Measurements from ENCODE around the gene IL31. TPM values are rescaled to one million over a fixed set of nuclear protein-coding genes. Genes with fewer than 3 reads are reported as not detected.
"Not testable (repeated sequence)": the region's sequence is repeated elsewhere in the genome, so short reads cannot be mapped to it uniquely, and the experiment has no call there.

IL31 gene
- total RNA-seq, result not detected in 2 replicates

DNA sequence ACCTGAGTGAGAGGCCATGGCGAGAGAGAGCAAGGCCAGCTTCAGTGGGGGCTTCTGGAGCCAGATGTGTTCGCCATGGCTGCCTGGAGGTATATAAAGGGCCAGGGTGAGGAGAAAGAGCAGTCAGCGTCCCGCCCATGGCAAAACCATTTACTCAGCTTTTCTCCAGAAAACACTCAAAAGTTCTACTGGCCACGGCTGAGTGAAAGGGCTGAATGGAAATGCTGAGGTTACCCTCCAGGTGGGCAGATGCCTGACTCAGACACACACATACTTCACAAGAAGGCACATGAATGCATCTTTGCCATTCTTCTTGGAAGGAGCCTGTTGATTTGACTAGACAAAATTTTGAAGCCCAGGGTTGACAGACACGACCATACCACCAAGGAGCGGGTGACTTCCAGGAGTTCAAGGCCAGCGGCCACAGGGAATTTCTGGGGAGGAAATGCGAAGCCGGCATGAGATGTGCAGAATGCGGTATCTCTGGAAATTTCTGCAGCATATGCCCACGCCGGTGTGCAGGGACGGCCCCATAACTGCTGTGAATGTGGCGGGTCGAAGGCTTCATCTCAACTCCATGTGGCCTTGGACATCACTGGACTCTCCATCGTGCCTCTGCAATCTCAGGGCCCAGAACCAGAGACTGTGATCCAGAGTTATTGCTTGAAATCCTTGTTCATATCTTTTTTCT is at the start of gene IL31:
Gene IL31 (minus strand): TSS at position 67 of the 691 bp plus-strand sequence. CDS start 49 bp downstream, at position 18.
- no peak for DNase-seq (ENCODE audit: extremely low read depth, low read depth, low spot score)

GRCh38 chr12:122216445-122216844 is 42.4 kb upstream of the IL31 start:
- DNase-seq (ENCODE audit: extremely low read depth, low read depth, low spot score), result no peak

DNA sequence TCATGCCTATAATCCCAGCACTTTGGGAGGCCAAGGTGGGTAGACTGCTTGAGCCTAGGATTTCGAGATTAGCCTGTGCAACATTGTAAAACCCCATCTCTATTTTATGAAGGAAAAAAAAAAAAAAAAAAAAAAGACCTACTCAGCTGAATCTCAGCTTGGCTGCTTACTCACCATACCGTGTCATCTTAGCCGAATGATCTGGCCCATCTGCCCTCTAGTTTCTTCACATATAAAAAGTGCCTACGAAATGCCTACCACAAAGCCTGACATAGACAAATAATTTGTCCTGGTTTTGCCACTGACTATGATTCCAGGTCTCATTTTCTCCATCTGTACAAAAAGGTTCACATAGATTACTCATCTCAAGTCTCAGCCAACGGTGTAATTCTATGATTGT is 41.8 kb upstream of the IL31 start:
- no peak for DNase-seq (ENCODE audit: extremely low read depth, low read depth, low spot score)

- no peak for DNase-seq (ENCODE audit: extremely low read depth, low read depth, low spot score)
Measured at GRCh38 chr12:122208073-122208820, 34.2 kb upstream of the IL31 start.

DNA sequence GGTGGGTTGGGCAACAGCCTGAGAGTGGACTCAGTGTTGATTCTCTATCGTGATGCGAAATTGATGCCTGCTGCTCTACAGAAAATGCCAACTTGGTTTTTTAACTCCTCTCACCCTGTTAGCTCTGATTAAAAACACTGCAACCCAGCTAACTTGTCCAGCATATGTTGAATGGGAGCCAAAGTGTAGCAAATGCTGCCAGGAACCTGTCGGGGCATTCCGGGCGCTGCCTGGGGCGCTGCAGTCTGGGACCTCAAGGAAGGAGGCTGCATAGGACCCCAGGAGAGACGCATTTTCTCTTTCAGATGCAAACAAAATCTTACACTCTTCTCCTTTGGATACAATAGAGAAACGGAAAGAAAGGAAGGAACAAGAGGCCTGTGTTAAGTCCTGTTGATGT is 33.4 kb upstream of the IL31 start:
- DNase-seq (ENCODE audit: extremely low read depth, low read depth, low spot score), result no peak

DNA sequence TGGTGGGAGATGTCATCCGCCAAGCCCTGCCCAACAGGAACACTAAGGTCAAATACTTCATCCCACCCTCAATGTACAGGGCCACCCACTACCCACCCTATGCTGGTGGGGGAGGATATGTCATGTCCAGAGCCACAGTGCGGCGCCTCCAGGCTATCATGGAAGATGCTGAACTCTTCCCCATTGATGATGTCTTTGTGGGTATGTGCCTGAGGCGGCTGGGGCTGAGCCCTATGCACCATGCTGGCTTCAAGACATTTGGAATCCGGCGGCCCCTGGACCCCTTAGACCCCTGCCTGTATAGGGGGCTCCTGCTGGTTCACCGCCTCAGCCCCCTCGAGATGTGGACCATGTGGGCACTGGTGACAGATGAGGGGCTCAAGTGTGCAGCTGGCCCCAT is 33.0 kb upstream of the IL31 start:
- DNase-seq (ENCODE audit: extremely low read depth, low read depth, low spot score), result no peak

DNA sequence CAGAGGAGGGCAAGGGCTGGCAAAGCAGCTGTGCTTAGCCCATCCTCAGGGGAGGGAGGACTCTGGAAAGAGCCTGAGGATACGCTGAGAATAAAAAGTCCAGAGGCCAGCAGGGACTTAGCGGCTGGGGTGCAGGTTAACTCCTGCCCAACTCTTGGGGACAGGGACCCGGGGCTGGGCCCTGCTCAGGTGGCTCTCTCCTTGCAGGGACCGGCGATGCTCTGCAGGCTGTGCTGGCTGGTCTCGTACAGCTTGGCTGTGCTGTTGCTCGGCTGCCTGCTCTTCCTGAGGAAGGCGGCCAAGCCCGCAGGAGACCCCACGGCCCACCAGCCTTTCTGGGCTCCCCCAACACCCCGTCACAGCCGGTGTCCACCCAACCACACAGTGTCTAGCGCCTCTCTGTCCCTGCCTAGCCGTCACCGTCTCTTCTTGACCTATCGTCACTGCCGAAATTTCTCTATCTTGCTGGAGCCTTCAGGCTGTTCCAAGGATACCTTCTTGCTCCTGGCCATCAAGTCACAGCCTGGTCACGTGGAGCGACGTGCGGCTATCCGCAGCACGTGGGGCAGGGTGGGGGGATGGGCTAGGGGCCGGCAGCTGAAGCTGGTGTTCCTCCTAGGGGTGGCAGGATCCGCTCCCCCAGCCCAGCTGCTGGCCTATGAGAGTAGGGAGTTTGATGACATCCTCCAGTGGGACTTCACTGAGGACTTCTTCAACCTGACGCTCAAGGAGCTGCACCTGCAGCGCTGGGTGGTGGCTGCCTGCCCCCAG is 32.3 kb upstream of the IL31 start:
- no peak for DNase-seq (ENCODE audit: extremely low read depth, low read depth, low spot score)

- DNase-seq (ENCODE audit: extremely low read depth, low read depth, low spot score), result no peak
Measured at GRCh38 chr12:122205053-122205925, 31.3 kb upstream of the IL31 start.

- DNase-seq (ENCODE audit: extremely low read depth, low read depth, low spot score), result no peak
Measured at GRCh38 chr12:122204167-122205052, 30.4 kb upstream of the IL31 start.

GRCh38 chr12:122203301-122204166 is 29.5 kb upstream of the IL31 start, which contains the start of gene B3GNT4:
Gene B3GNT4, plus strand, starts transcription at chr12:122203709. Its CDS starts 910 bp downstream, at chr12:122204619.
- no peak for DNase-seq (ENCODE audit: extremely low read depth, low read depth, low spot score)

GRCh38 chr12:122202811-122203210 is 28.8 kb upstream of the IL31 start:
- DNase-seq (ENCODE audit: extremely low read depth, low read depth, low spot score), result not testable (repeated sequence)

DNA sequence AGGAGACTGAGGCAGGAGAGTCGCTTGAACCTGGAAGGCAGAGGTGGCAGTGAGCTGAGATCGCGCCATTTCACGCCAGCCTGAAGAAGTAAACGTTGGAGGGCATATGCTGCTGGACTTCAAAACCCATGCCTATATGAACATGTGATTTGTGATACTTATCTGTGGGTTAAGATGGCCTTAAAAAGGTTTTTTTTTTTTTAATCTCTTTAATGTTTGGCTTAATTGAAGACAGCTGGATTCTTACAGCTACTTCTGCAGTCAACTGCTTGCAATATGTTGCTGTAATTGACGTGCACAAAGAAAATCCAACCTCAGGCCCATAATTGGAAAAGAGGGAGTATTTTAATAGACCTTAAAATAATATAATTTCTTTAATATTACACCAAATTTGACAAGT is 28.0 kb upstream of the IL31 start:
- no peak for DNase-seq (ENCODE audit: extremely low read depth, low read depth, low spot score)

DNA sequence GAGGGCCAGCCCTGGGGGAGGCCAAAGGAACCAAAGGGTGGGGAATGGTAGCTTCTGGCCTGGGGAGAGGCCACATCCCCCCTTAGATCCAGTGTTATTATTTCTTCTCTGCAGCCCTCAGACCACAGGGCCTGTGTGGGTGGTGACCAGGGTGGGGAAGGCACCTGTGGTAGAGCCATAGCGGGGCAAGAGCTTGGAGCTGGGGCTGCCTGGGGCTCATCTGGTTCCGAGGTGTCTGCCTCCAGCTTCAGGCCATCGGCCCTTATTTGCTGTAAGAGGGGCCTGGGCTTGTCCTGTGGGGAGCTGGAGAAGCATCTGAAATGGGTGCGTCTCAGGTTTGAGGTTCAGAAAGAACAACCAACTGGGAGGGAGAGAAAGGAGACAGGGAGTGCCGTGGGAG is 27.4 kb upstream of the IL31 start:
- no peak for DNase-seq (ENCODE audit: extremely low read depth, low read depth, low spot score)

- DNase-seq (ENCODE audit: extremely low read depth, low read depth, low spot score), result no peak
Measured at GRCh38 chr12:122200541-122201175, 26.6 kb upstream of the IL31 start.

GRCh38 chr12:122199484-122200355 is 25.7 kb upstream of the IL31 start:
- DNase-seq (ENCODE audit: extremely low read depth, low read depth, low spot score), result no peak

DNA sequence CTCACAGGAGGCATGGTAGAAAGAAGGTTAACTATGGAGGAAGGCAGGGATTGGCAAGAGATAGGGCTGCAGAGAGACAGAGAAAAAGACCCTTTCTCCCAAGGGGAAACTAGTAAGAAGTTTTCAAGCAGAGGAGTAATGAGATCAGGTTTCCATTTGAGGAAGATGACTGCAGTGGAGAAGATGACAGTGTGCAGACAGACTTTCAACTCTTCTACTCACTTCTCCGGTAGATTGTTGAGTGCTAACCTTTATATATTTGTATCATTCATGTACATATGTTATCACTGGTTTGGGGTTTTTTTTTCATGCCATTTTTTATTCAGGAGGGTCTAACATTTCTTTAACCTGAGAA is 23.6 kb upstream of the IL31 start:
- DNase-seq (ENCODE audit: extremely low read depth, low read depth, low spot score), result no peak

- no peak for DNase-seq (ENCODE audit: extremely low read depth, low read depth, low spot score)
Measured at GRCh38 chr12:122195405-122195804, 21.4 kb upstream of the IL31 start.

Measured in glomerular endothelial cell (primary cell).